SK-N-SH treated with all-trans-retinoic acid at 6 μM for 48 hours (cell line): ENCODE data around the gene DEPP1.

Source experiments
- ATAC-seq: fragments of 200-7000 bp; cut with Tn5 transposase; 3 replicates; pipeline ENCODE4 v1.9.1; 2020; ENCODE audit warnings: mild to moderate bottlenecking, moderate library complexity
- ARNTL ChIP-seq: fragments of 450-650 bp; formaldehyde crosslinking; IDR thresholded peaks from 2 replicates; pipeline ENCODE4 v1.5.0; 2020; ENCODE audit warnings: low read depth, mild to moderate bottlenecking, moderate library complexity, borderline replicate concordance
- BACH2 ChIP-seq: fragments of 250-450 bp; sonication (Bioruptor Pico); IDR thresholded peaks from 2 replicates; pipeline ENCODE4 v1.9.0; 2021; ENCODE audit warnings: mild to moderate bottlenecking, borderline replicate concordance
- CREB5 ChIP-seq: fragments of 250-450 bp; sonication (Bioruptor Pico); IDR thresholded peaks from 2 replicates; pipeline ENCODE4 v1.5.1; 2020; ENCODE audit warnings: low read depth, mild to moderate bottlenecking, moderate library complexity
- CSDC2 ChIP-seq: fragments of 250-450 bp; sonication (Bioruptor Pico); IDR thresholded peaks from 2 replicates; pipeline ENCODE4 v1.5.0; 2020; ENCODE audit warnings: mild to moderate bottlenecking, moderate library complexity
- OSR1 ChIP-seq: fragments of 250-450 bp; sonication (Bioruptor Pico); IDR thresholded peaks from 2 replicates; pipeline ENCODE4 v1.8.0; 2022; ENCODE audit warnings: moderate library complexity, mild to moderate bottlenecking, inconsistent platforms
- PATZ1 ChIP-seq: fragments of 250-450 bp; sonication (Bioruptor Pico); IDR thresholded peaks from 2 replicates; pipeline ENCODE4 v1.8.0; 2020; ENCODE audit warnings: mild to moderate bottlenecking, moderate library complexity, borderline replicate concordance
- POU6F1 ChIP-seq: fragments of 250-450 bp; sonication (Bioruptor Pico); IDR thresholded peaks from 2 replicates; pipeline ENCODE4 v1.8.0; 2021; ENCODE audit warnings: low read depth, mild to moderate bottlenecking, moderate library complexity, borderline replicate concordance
- PPARA ChIP-seq: fragments of 250-450 bp; sonication (Bioruptor Pico); IDR thresholded peaks from 2 replicates; pipeline ENCODE4 v1.5.0; 2020; ENCODE audit warnings: mild to moderate bottlenecking, borderline replicate concordance
- RARB ChIP-seq: fragments of 250-450 bp; sonication (Bioruptor Pico); IDR thresholded peaks from 2 replicates; pipeline ENCODE4 v1.8.0; 2021; ENCODE audit warnings: mild to moderate bottlenecking, moderate library complexity
- SNAI2 ChIP-seq: fragments of 250-450 bp; sonication (Bioruptor Pico); IDR thresholded peaks from 2 replicates; pipeline ENCODE4 v1.5.0; 2020; ENCODE audit warnings: mild to moderate bottlenecking, moderate library complexity
- TCF4 ChIP-seq: fragments of 250-450 bp; sonication (Bioruptor Pico); IDR thresholded peaks from 2 replicates; pipeline ENCODE4 v1.8.0; 2021; ENCODE audit warnings: mild to moderate bottlenecking, moderate library complexity, borderline replicate concordance
- ZFP30 ChIP-seq: fragments of 450-650 bp; formaldehyde crosslinking; IDR thresholded peaks from 2 replicates; pipeline ENCODE4 v1.5.0; 2022; ENCODE audit warnings: mild to moderate bottlenecking, moderate library complexity
- ZNF565 ChIP-seq: fragments of 450-650 bp; formaldehyde crosslinking; conservative IDR thresholded peaks from 2 replicates; pipeline ENCODE4 v1.5.0; 2020; ENCODE audit warnings: low read depth, mild to moderate bottlenecking, moderate library complexity
- ZNF8 ChIP-seq: fragments of 450-650 bp; formaldehyde crosslinking; IDR thresholded peaks from 2 replicates; pipeline ENCODE4 v1.5.0; 2020; ENCODE audit warnings: mild to moderate bottlenecking, moderate library complexity
- TF ChIP-seq, protein P1 (sequence below): fragments of 250-450 bp; sonication (Bioruptor Pico); IDR thresholded peaks from 2 replicates; pipeline ENCODE4 v1.5.0; 2020; ENCODE audit warnings: mild to moderate bottlenecking, moderate library complexity

DEPP1 gene

DNA sequence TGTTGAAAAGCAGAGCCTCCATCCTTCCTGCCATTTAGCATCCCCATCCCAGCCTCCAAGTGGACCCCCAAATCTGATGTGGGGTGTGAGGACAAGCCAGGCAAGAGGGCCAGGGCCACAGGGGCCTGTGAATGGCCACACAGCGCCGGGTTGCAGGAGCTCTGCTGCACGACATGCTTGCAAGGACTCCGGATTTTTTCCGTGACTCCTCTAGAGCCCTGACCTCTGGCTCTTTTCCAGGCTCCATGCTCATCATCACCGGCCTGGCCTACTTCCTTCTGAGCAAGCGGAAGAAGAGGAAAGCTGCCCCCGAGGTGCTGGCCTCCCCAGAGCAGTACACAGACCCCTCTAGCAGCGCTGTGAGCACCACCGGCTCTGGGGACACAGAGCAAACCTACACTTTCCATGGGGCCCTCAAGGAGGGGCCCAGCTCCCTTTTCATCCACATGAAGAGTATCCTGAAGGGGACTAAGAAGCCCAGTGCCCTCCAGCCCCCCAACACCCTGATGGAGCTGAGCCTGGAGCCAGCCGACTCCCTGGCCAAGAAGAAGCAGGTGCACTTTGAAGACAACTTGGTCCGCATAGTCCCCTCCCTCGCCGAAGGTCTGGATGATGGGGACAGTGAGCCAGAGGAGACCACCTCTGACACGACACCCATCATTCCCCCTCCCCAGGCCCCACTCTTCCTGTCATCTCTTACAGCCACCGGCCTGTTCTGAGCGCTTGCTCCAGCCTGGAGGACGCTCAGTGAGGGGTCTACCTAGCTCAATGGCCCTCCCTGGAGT is 44.0 kb downstream of the DEPP1 start:
- ATAC-seq, result no peak
- TF ChIP-seq ZFP30, result no peak
- no peak for TF ChIP-seq ARNTL (CRISPR knock-in tag)
- TF ChIP-seq ZNF565 (CRISPR knock-in tag), result no peak
- no peak for TF ChIP-seq CREB5 (CRISPR knock-in tag)
- no peak for TF ChIP-seq PATZ1
- TF ChIP-seq CSDC2, result no peak

DNA sequence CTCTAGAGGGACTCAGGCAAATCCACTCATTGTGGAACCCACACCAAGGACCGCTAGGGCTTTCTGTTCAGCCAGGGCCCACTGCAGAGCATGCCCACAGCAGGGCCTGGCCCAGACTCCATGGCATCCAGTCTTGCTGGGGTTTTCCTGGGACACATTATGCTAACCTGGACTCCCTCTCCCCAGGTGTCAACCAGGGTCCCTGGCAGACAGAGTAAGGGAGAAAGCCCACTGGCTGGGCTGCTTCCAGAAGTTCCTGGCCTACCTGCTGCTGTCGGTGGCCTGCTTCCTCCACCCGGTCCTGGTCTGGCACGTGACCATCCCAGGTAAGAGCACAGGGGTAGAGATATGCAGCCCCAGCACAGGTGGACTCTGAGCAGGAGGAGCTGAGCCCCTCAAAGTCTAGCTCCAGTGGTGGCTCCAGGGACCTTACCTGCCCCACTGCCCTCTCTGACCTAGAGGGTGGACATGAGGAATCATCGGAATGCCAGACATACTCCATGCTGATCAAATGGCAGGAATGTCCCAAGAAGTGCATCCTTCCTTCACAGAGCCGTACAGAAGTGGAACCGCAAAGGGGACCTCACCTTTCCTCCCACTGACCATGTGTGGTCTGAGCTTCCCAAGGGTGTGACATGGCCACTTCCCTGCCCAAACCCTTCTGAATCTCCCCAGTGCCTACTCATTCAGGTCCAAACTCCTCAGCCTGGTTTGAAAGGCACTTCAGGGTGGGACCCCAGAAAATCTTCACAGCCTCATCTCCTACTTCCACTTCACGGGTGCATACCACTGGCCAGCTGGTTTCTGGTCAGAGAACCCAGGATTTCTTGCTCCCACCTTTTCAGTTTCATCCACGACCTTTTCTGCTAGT is 44.9 kb downstream of the DEPP1 start:
- TF ChIP-seq ARNTL (CRISPR knock-in tag), result no peak
- no peak for TF ChIP-seq RARB
- no peak for TF ChIP-seq CREB5 (CRISPR knock-in tag)
- no peak for TF ChIP-seq ZNF8 (CRISPR knock-in tag)
- no peak for TF ChIP-seq BACH2
- TF ChIP-seq TCF4, result no peak
- no peak for TF ChIP-seq ZFP30
- no peak for TF ChIP-seq SNAI2
- TF ChIP-seq PPARA (CRISPR knock-in tag), result no peak
- no peak for TF ChIP-seq POU6F1 (CRISPR knock-in tag)

DNA sequence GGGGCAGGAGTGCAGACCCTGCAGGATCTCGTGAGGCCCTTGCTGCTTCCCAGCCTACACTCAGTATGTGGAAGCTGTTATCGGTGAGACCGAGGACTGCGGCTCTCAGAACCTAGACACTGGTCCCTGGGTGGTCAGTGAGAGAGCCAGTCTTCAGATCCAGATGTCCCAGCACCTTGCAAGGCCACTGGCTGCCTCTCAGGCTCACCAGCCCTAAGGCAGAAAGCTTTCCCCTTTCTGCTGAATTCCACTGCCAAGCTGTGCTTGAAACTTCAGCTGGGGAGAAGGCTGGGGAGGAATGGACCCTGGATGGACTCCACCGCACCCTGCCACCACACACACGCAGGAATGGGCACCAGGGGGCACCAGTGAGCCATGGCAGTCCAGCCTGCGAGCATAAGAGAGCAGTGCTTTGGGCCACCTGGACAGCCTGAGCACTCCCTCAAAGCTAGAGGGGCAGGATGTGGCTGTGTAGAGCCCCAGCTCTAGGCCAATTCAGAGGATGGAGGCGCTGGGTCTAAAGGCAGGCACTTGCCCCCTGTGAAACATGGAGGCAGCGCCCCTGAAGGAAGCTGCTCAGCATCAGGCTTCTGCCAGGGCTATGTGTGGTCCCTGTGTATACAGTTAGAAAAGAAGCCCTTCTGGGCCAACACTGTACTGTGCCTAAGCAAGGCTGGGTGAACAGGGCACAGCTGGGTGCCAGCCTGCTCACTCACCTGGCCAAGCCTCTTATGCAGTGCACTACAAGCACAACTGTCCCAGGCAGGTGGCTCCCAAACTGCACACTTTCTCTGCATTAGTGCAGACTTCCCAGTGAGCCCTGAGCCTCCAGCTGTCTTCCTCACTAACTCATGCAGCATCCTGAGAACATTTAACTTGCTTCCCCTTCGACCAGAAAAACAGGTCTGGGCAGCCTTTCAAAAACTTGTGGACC is 45.8 kb downstream of the DEPP1 start:
- no peak for TF ChIP-seq OSR1 (CRISPR knock-in tag)
- no peak for TF ChIP-seq PPARA (CRISPR knock-in tag)
- TF ChIP-seq, protein P1, sequence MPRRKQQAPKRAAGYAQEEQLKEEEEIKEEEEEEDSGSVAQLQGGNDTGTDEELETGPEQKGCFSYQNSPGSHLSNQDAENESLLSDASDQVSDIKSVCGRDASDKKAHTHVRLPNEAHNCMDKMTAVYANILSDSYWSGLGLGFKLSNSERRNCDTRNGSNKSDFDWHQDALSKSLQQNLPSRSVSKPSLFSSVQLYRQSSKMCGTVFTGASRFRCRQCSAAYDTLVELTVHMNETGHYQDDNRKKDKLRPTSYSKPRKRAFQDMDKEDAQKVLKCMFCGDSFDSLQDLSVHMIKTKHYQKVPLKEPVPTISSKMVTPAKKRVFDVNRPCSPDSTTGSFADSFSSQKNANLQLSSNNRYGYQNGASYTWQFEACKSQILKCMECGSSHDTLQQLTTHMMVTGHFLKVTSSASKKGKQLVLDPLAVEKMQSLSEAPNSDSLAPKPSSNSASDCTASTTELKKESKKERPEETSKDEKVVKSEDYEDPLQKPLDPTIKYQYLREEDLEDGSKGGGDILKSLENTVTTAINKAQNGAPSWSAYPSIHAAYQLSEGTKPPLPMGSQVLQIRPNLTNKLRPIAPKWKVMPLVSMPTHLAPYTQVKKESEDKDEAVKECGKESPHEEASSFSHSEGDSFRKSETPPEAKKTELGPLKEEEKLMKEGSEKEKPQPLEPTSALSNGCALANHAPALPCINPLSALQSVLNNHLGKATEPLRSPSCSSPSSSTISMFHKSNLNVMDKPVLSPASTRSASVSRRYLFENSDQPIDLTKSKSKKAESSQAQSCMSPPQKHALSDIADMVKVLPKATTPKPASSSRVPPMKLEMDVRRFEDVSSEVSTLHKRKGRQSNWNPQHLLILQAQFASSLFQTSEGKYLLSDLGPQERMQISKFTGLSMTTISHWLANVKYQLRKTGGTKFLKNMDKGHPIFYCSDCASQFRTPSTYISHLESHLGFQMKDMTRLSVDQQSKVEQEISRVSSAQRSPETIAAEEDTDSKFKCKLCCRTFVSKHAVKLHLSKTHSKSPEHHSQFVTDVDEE, result no peak
- no peak for TF ChIP-seq ZNF565 (CRISPR knock-in tag)
- no peak for TF ChIP-seq SNAI2
- no peak for TF ChIP-seq ARNTL (CRISPR knock-in tag)
- ATAC-seq, result peak; percentile 98

More for the DNA sequence above, 44.9 kb downstream of the DEPP1 start:
- ATAC-seq, result no peak; the same call in 2 of the 3 replicates
